Testis (tissue), 3 donors: ENCODE data around the gene C5orf63. TPM values are rescaled to one million over a fixed set of nuclear protein-coding genes. Genes with fewer than 3 reads are reported as not detected.

Experiments
- DNase-seq: peaks from one replicate; pipeline ENCODE4 v3.0.0-alpha.2; 2019
- H3K27ac ChIP-seq, 2 donors: fragments of 200-600 bp; sonication (generic); one replicate each; pipeline ENCODE4 v1.5.1; 2019
- H3K27me3 ChIP-seq: fragments of 200-600 bp; sonication (generic); one replicate; pipeline ENCODE4 v1.5.1; 2019
- H3K36me3 ChIP-seq: fragments of 200-600 bp; sonication (generic); one replicate; pipeline ENCODE4 v1.5.1; 2017; ENCODE audit warnings: low read depth; ENCODE audit errors: missing control alignments
- H3K4me1 ChIP-seq: fragments of 200-600 bp; sonication (generic); one replicate; pipeline ENCODE4 v1.5.1; 2019
- H3K4me3 ChIP-seq, 2 donors: fragments of 200-600 bp; sonication (generic); one replicate each; pipeline ENCODE4 v1.5.1; 2017 to 2019
- H3K9me3 ChIP-seq: fragments of 200-600 bp; sonication (generic); one replicate; pipeline ENCODE4 v1.5.1; 2017
- POLR2A ChIP-seq: fragments of 450-650 bp; IDR thresholded peaks from one replicate; pipeline ENCODE4 v1.6.1; 2017; ENCODE audit warnings: antibody characterized with exemption, mild to moderate bottlenecking, moderate library complexity
- WGBS, 2 donors: methylation state at CpG; one replicate each; pipeline ENCODE4 v1.1.5; 2018; 5-methylcytosine and 5-hydroxymethylcytosine counted together
- intact Hi-C: fragments of 100-400 bp; cut with DNase I; formaldehyde crosslinking; loops from one replicate; pipeline ENCODE4 v1.15.1; 2023; ENCODE audit warnings: low total_unique reads
- polyA plus RNA-seq: library from polyadenylated mRNA; stranded (reverse); fragments of 350-450 nt; fragmentation: Illumina TruSeq; extraction: RNeasy Lipid Tissue Mini Kit (QIAGEN cat#74804); gene quantifications from one replicate; pipeline ENCODE4 v1.2.3, GENCODE V29; 2014; ENCODE audit warnings: low read depth, low replicate concordance; ENCODE audit not compliant: insufficient read depth
- total RNA-seq, 2 donors: library from RNA; depleted of rRNA; stranded (reverse); fragments of >200 nt; gene quantifications; one replicate each; pipeline ENCODE4 v1.2.3, GENCODE V29; 2016
- TF ChIP-seq, protein P1 (sequence below), 3 experiments: fragments of 450-650 bp in 2 of 3; fragments of 200-600 bp in 1 of 3; sonication (generic) in 1 of 3; IDR thresholded peaks; one replicate each; pipeline ENCODE4 v1.5.1; 2016 to 2019; ENCODE audit warnings: antibody characterized with exemption in 3 of 3, mild to moderate bottlenecking in 2 of 3, moderate library complexity in 1 of 3

The C5orf63 gene
- total and polyA plus RNA-seq, 3 donors from 2014 or later, result 17.8 to 27.4 (median 18.9) TPM

GRCh38 chr5:127053049-127053448, 20.3 kb downstream of the C5orf63 start:
- H3K4me1 ChIP-seq, result no peaks in the 10 kb centered on the region
- no peaks in the 10 kb centered on the region for H3K27me3 ChIP-seq
- H3K36me3 ChIP-seq, result no peaks in the 10 kb centered on the region
- intact Hi-C loops, result no loop called here
- no peak for DNase-seq
- no peaks in the 10 kb centered on the region for H3K9me3 ChIP-seq
- 97 to 99% methylated on average over 3 of the region's 3 CpGs for WGBS, 2 donors
- H3K27ac ChIP-seq, result no peak overlapping the region
- TF ChIP-seq, protein P1, sequence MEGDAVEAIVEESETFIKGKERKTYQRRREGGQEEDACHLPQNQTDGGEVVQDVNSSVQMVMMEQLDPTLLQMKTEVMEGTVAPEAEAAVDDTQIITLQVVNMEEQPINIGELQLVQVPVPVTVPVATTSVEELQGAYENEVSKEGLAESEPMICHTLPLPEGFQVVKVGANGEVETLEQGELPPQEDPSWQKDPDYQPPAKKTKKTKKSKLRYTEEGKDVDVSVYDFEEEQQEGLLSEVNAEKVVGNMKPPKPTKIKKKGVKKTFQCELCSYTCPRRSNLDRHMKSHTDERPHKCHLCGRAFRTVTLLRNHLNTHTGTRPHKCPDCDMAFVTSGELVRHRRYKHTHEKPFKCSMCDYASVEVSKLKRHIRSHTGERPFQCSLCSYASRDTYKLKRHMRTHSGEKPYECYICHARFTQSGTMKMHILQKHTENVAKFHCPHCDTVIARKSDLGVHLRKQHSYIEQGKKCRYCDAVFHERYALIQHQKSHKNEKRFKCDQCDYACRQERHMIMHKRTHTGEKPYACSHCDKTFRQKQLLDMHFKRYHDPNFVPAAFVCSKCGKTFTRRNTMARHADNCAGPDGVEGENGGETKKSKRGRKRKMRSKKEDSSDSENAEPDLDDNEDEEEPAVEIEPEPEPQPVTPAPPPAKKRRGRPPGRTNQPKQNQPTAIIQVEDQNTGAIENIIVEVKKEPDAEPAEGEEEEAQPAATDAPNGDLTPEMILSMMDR (IDR thresholded peaks at IDR 0.05), result no peak
- TF ChIP-seq POLR2A, result no peak
- no peak overlapping the region for H3K4me3 ChIP-seq

- TF ChIP-seq, protein P1 (IDR thresholded peaks at IDR 0.05), result no peak
- TF ChIP-seq POLR2A, result no peak
- Histone ChIP-seq H3K36me3 (no peaks in the 10 kb centered on the region), H3K4me1 (no peaks in the 10 kb centered on the region), H3K27me3 (no peaks in the 10 kb centered on the region), H3K27ac (no peak overlapping the region), H3K9me3 (no peaks in the 10 kb centered on the region), H3K4me3 (no peak overlapping the region)
- DNase-seq, result no peak
- WGBS, 2 donors, result 91 to 92% methylated on average over 1 of the region's 1 CpG
- intact Hi-C loops, result no loop called here
Observed at GRCh38 chr5:127051591-127051990, 21.7 kb downstream of the C5orf63 start.

- H3K4me3 ChIP-seq, result no peak overlapping the region
- no peak for TF ChIP-seq POLR2A
- TF ChIP-seq, protein P1 (IDR thresholded peaks at IDR 0.05), result no peak
- WGBS, 2 donors, result 91 to 95% methylated on average over 4 of the region's 4 CpGs
Observed at GRCh38 chr5:127046343-127047072, 26.8 kb downstream of the C5orf63 start.

GRCh38 chr5:127042593-127042992, 30.7 kb downstream of the C5orf63 start:
- no peak overlapping the region for H3K27ac ChIP-seq
- TF ChIP-seq, protein P1 (IDR thresholded peaks at IDR 0.05), result peak in 1 of 3 experiments; percentile 11
- no peak for TF ChIP-seq POLR2A
- 94 to 99% methylated on average over 2 of the region's 2 CpGs for WGBS, 2 donors
- no peak for DNase-seq
- no peaks in the 10 kb centered on the region for H3K9me3 ChIP-seq
- no peak overlapping the region for H3K4me3 ChIP-seq
- H3K4me1 ChIP-seq, result peaks cover 5% of the 10 kb centered on the region
- no peaks in the 10 kb centered on the region for H3K27me3 ChIP-seq
- intact Hi-C loops, result no loop called here
- no peaks in the 10 kb centered on the region for H3K36me3 ChIP-seq

More at GRCh38 chr5:127046343-127047072, 26.8 kb downstream of the C5orf63 start:
- no peak for DNase-seq
- Histone ChIP-seq H3K27ac (no peak overlapping the region), H3K36me3 (no peaks in the 10 kb centered on the region), H3K9me3 (no peaks in the 10 kb centered on the region), H3K4me1 (no peaks in the 10 kb centered on the region), H3K27me3 (no peaks in the 10 kb centered on the region)
- intact Hi-C loops, result no loop called here

DNA sequence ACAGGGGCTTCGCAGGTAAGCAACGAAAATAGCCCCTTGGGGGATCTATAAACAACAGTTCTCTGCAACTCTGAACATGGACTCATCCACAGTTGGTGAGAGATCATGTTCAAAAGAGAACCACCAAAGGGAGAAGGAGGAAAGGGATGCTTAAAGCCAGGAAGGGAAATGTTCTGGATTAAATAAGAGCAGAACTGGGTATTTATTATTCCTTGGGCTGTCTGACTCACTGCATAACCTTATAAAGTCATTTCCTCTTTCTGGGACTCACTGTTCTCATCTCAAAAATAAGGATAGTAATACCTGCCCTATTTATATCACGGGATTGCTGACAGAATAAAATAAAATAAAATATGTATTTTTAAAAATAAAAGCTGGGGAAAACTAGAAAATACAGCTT, 31.7 kb downstream of the C5orf63 start:
- intact Hi-C loops, result no loop called here
- 64% methylated on average over 3 of the region's 3 CpGs for WGBS, 2 donors

More for the DNA sequence above, 31.7 kb downstream of the C5orf63 start:
- H3K9me3 ChIP-seq, result no peaks in the 10 kb centered on the region
- peaks cover 5% of the 10 kb centered on the region for H3K4me1 ChIP-seq
- H3K4me3 ChIP-seq, result no peak overlapping the region
- H3K36me3 ChIP-seq, result no peaks in the 10 kb centered on the region
- TF ChIP-seq, protein P1 (IDR thresholded peaks at IDR 0.05), result no peak
- no peak for TF ChIP-seq POLR2A
- H3K27ac ChIP-seq, result peak overlapping the region in 1 of 2 donors; percentile 52
- no peaks in the 10 kb centered on the region for H3K27me3 ChIP-seq
- no peak for DNase-seq
